Measurements from ENCODE around the gene CD2AP. TPM values are rescaled to one million over a fixed set of nuclear protein-coding genes. Genes with fewer than 3 reads are reported as not detected.

CD2AP gene
- total and polyA plus RNA-seq, 10 donors = 7.2 to 41.9 (median 31.9) TPM

DNA sequence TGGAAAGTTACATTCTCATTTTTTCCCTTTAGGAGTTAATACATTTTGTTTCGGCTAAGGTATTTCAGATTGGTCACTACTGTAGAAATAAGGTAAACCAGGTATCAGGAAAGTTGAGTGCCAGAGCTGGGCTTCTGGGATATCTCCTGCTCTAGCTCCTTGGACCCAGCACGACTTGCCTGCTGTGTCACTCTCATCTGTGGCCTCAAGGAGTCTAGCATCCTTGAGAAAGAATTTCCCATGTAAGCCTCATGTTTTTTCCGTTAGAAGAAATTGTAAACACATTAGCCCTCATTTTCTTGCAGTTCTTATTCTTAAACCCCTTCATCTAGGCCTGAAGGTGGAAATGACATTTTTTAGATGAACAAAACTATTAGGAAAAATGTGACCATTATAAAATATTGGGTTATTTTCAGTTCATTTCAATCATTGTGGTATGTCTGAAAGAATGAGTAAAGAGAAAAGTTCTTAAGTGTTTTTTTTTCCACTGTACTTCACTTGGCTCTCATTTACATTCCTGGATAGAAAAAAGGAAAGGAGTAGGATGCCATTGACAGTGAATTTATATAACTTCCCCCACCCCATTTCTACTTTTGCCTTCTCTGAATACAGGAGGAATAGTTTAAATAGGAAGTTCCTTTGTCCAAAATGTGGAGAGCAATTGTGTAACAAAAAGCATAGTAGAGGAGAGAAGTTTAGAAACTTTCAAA, 46.7 kb downstream of the CD2AP start:
- no peak for TF ChIP-seq POLR2AphosphoS5 (IDR thresholded peaks at IDR 0.05)
- TF ChIP-seq, protein P1, sequence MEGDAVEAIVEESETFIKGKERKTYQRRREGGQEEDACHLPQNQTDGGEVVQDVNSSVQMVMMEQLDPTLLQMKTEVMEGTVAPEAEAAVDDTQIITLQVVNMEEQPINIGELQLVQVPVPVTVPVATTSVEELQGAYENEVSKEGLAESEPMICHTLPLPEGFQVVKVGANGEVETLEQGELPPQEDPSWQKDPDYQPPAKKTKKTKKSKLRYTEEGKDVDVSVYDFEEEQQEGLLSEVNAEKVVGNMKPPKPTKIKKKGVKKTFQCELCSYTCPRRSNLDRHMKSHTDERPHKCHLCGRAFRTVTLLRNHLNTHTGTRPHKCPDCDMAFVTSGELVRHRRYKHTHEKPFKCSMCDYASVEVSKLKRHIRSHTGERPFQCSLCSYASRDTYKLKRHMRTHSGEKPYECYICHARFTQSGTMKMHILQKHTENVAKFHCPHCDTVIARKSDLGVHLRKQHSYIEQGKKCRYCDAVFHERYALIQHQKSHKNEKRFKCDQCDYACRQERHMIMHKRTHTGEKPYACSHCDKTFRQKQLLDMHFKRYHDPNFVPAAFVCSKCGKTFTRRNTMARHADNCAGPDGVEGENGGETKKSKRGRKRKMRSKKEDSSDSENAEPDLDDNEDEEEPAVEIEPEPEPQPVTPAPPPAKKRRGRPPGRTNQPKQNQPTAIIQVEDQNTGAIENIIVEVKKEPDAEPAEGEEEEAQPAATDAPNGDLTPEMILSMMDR (IDR thresholded peaks at IDR 0.05 in 8 of 11, conservative IDR thresholded peaks at IDR 0.05 in 3 of 11) = no peak
- no peak for TF ChIP-seq POLR2A (IDR thresholded peaks at IDR 0.05)
- Histone ChIP-seq H3K9me3 (no peaks in the 10 kb centered on the region), H3K27ac (no peak overlapping the region), H3K4me1 (peaks cover 0 to 23% (median 2%) of the 10 kb centered on the region in 6 donors), H3K4me3 (no peak overlapping the region), H3K36me3 (peaks cover 0 to 10% (median 0%) of the 10 kb centered on the region in 6 donors), H3K27me3 (replicated peaks in 1 of 7) (no peaks in the 10 kb centered on the region)
- 85 to 95% (median 89%) methylated on average over 3 of the region's 3 CpGs for WGBS, 5 donors
- no peak for DNase-seq
- intact Hi-C loops (cut with DNase I; ENCODE audit: low total_unique reads) = no loop called here

DNA sequence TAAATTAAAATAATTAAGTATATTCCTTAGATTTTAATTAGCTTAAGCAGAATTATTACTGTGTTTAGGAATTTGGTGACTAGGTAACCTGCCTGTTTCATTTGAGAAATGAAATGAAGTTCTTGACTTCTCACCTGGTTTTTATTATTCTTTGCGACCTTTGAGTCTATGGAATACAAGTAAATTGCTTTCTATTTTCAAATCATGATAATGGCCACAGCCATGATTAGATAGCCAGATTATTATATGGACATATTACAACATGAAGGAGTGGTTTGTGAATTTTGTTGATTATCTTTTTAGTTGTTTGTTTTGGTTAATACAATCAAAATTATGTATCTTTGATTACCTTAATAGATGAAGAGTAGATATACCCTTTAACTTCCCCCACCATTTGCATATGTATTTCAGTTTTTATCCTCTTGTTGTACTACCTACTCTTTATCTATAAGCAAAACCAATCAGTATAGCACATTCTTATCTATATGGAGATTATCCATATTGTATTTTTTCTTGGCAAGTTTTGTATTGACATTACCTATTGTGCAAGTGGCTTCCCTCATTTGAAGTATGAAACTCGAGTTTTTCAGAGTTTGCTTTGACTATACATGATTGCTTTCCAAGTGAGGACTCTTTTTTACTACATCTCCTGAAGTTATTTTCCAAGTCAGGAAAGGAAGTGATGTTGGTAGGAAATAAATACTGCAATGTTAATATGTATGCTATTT, 47.9 kb downstream of the CD2AP start:
- Histone ChIP-seq H3K4me3 (no peak overlapping the region), H3K9me3 (no peaks in the 10 kb centered on the region), H3K36me3 (peaks cover 0 to 10% (median 0%) of the 10 kb centered on the region in 6 donors), H3K27me3 (replicated peaks in 1 of 7) (no peaks in the 10 kb centered on the region), H3K27ac (no peak overlapping the region), H3K4me1 (peaks cover 0 to 32% (median 6%) of the 10 kb centered on the region in 6 donors)
- TF ChIP-seq POLR2AphosphoS5 (IDR thresholded peaks at IDR 0.05) = no peak
- TF ChIP-seq, protein P1 (IDR thresholded peaks at IDR 0.05 in 8 of 11, conservative IDR thresholded peaks at IDR 0.05 in 3 of 11) = no peak
- TF ChIP-seq POLR2A (IDR thresholded peaks at IDR 0.05) = no peak
- DNase-seq = no peak
- intact Hi-C loops (cut with DNase I; ENCODE audit: low total_unique reads) = no loop called here
- 78 to 88% (median 86%) methylated on average over 2 of the region's 2 CpGs for WGBS, 5 donors

DNA sequence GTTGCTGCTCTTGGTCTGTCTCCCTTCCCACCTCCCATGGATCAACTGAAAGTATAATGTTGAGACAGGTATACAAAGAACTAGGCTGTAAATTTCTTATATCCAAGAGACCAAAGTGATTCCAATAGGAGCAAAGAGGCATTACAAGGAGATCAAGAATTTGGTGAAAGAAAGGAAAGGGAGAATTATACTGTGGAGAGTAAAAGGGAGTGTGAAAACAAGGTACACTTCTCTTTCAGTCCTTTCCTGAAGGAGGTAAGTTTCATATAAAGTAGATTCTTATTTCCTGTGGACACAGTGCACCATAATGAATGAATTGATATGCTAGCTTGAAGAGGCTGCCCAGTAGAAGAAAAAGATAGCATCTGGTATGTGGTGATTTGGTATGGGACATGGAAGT, 49.7 kb downstream of the CD2AP start:
- Histone ChIP-seq H3K27ac (no peak overlapping the region), H3K36me3 (peaks cover 0 to 10% (median 0%) of the 10 kb centered on the region in 6 donors), H3K9me3 (no peaks in the 10 kb centered on the region), H3K27me3 (replicated peaks in 1 of 7) (no peaks in the 10 kb centered on the region), H3K4me1 (peaks cover 0 to 28% (median 6%) of the 10 kb centered on the region in 6 donors), H3K4me3 (no peak overlapping the region)
- intact Hi-C loops (cut with DNase I; ENCODE audit: low total_unique reads) = no loop called here
- DNase-seq = no peak
- TF ChIP-seq POLR2AphosphoS5 (IDR thresholded peaks at IDR 0.05) (no peak), POLR2A (IDR thresholded peaks at IDR 0.05) (no peak)
- TF ChIP-seq, protein P1 (IDR thresholded peaks at IDR 0.05 in 8 of 11, conservative IDR thresholded peaks at IDR 0.05 in 3 of 11) = no peak

DNA sequence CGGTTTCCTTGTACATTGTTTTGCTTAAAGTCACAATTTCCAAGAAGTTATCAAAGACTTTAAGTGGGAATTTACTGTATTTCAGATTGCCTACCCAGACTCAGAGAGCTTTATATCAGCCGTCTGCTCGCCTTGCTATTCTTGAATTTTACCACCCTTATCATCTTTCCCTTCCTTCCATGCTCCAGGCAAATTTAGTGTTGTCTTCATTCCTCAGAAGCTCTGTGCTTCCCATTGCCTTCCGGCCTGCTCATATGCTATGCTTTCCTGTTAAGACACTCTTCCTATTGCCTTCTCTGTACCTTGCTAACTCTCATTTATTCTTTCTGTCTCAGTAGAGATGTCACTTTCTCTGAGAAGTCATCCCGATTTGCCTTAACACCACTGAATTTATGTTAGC, 52.1 kb downstream of the CD2AP start:
- Histone ChIP-seq H3K9me3 (no peaks in the 10 kb centered on the region), H3K27ac (no peak overlapping the region), H3K36me3 (peaks cover 0 to 25% (median 5%) of the 10 kb centered on the region in 6 donors), H3K4me1 (peaks cover 0 to 18% (median 4%) of the 10 kb centered on the region in 6 donors), H3K27me3 (replicated peaks in 1 of 7) (no peaks in the 10 kb centered on the region), H3K4me3 (no peak overlapping the region)
- TF ChIP-seq POLR2AphosphoS5 (IDR thresholded peaks at IDR 0.05) = no peak
- TF ChIP-seq, protein P1 (IDR thresholded peaks at IDR 0.05 in 8 of 11, conservative IDR thresholded peaks at IDR 0.05 in 3 of 11) = no peak
- no peak for TF ChIP-seq POLR2A (IDR thresholded peaks at IDR 0.05)
- intact Hi-C loops (cut with DNase I; ENCODE audit: low total_unique reads) = no loop called here
- DNase-seq = no peak
- WGBS, 5 donors = 74 to 81% (median 79%) methylated on average over 5 of the region's 5 CpGs

All from spleen (tissue), 11 donors.